Lower lobe of right lung (tissue), 2 donors: ENCODE measurements around the gene CTCFL. TPM values are rescaled to one million over a fixed set of nuclear protein-coding genes. Genes with fewer than 3 reads are reported as not detected.

Experiments
- ATAC-seq, 2 donors: fragments of 200-7000 bp; cut with Tn5 transposase; one replicate each; pipeline ENCODE4 v1.9.1; 2020 to 2022; ENCODE audit warnings: mild to moderate bottlenecking in 2 of 2, moderate library complexity in 2 of 2
- DNase-seq: peaks from one replicate; pipeline ENCODE4 v3.0.0-alpha.2; 2020
- H3K27ac ChIP-seq: fragments of 200-600 bp; one replicate; pipeline ENCODE4 v1.8.0; 2022
- H3K27me3 ChIP-seq: fragments of 200-600 bp; one replicate; pipeline ENCODE4 v1.8.0; 2022; ENCODE audit warnings: low read depth
- H3K36me3 ChIP-seq: fragments of 200-600 bp; one replicate; pipeline ENCODE4 v1.8.0; 2022; ENCODE audit warnings: mild to moderate bottlenecking
- H3K4me1 ChIP-seq: fragments of 200-600 bp; one replicate; pipeline ENCODE4 v1.8.0; 2022
- H3K4me3 ChIP-seq: fragments of 200-600 bp; one replicate; pipeline ENCODE4 v1.8.0; 2022; ENCODE audit warnings: mild to moderate bottlenecking
- H3K9me3 ChIP-seq: fragments of 200-600 bp; one replicate; pipeline ENCODE4 v1.8.0; 2022
- CTCF ChIP-seq: fragments of 200-600 bp; IDR thresholded peaks from one replicate; pipeline ENCODE4 v1.8.0; 2022; ENCODE audit warnings: antibody characterized with exemption, mild to moderate bottlenecking
- intact Hi-C: fragments of 100-400 bp; cut with DNase I; formaldehyde crosslinking; loops from one replicate; pipeline ENCODE4 v1.11.0; 2022
- long read RNA-seq: library from polyadenylated mRNA; unstranded; transcript quantifications from one replicate; pipeline ENCODE4 v2.0.0, GENCODE V29; 2021
- total RNA-seq: library from RNA; stranded (reverse); fragmentation: NEBNext Ultra II Directional; extraction: Animal tissue kit (Norgen Biotek cat#: 25700); gene quantifications from one replicate; pipeline ENCODE4 v1.2.1, GENCODE V29; 2021
- donor health status: DM: no; HTN: yes; CAD: no; lungs with severe emphysema.

The CTCFL gene
- total RNA-seq = not detected
- long read RNA-seq = 0 reads

GRCh38 chr20:57524511-57525176, at the start of gene CTCFL:
Gene CTCFL (minus strand): TSS chr20:57525140. CDS start chr20:57524205, 935 bp downstream.
- TF ChIP-seq CTCF = no peak
- DNase-seq (no peak), ATAC-seq (no peak)
- Histone ChIP-seq H3K36me3 (no peaks in the 10 kb centered on the region), H3K9me3 (no peaks in the 10 kb centered on the region), H3K27me3 (no peaks in the 10 kb centered on the region), H3K4me1 (no peaks in the 10 kb centered on the region), H3K4me3 (no peak within 1 kb of the TSS), H3K27ac (no peak within 1 kb of the TSS)
- intact Hi-C loops = no loop called here

- Histone ChIP-seq H3K9me3 (no peaks in the 10 kb centered on the region), H3K4me1 (no peaks in the 10 kb centered on the region), H3K27ac (no peak overlapping the region), H3K27me3 (peaks cover 16% of the 10 kb centered on the region), H3K36me3 (no peaks in the 10 kb centered on the region), H3K4me3 (no peak overlapping the region)
- intact Hi-C loops = no loop called here
- DNase-seq (no peak), ATAC-seq (no peak)
- TF ChIP-seq CTCF = peak; percentile 23
Measured at GRCh38 chr20:57573894-57574293, 49.0 kb upstream of the CTCFL start.

- no peak for DNase-seq
- TF ChIP-seq CTCF = no peak
- ATAC-seq = no peak
Measured at GRCh38 chr20:57573242-57573641, 48.3 kb upstream of the CTCFL start.

GRCh38 chr20:57571782-57572416, 47.0 kb upstream of the CTCFL start:
- ATAC-seq = no peak
- no peak overlapping the region for H3K27ac ChIP-seq
- H3K4me1 ChIP-seq = no peaks in the 10 kb centered on the region
- intact Hi-C loops = no loop called here
- no peaks in the 10 kb centered on the region for H3K27me3 ChIP-seq
- no peaks in the 10 kb centered on the region for H3K36me3 ChIP-seq
- no peak for TF ChIP-seq CTCF
- DNase-seq = no peak
- no peak overlapping the region for H3K4me3 ChIP-seq
- H3K9me3 ChIP-seq = no peaks in the 10 kb centered on the region

More at GRCh38 chr20:57573242-57573641, 48.3 kb upstream of the CTCFL start:
- H3K9me3 ChIP-seq = no peaks in the 10 kb centered on the region
- intact Hi-C loops = no loop called here
- H3K4me1 ChIP-seq = no peaks in the 10 kb centered on the region
- H3K4me3 ChIP-seq = no peak overlapping the region
- H3K27ac ChIP-seq = no peak overlapping the region
- peaks cover 9% of the 10 kb centered on the region for H3K27me3 ChIP-seq
- no peaks in the 10 kb centered on the region for H3K36me3 ChIP-seq

- no peak for DNase-seq
- intact Hi-C loops = no loop called here
- ATAC-seq = no peak
- no peak overlapping the region for H3K27ac ChIP-seq
- H3K36me3 ChIP-seq = no peaks in the 10 kb centered on the region
- H3K9me3 ChIP-seq = no peaks in the 10 kb centered on the region
- no peaks in the 10 kb centered on the region for H3K27me3 ChIP-seq
- H3K4me1 ChIP-seq = no peaks in the 10 kb centered on the region
- no peak for TF ChIP-seq CTCF
- H3K4me3 ChIP-seq = no peak overlapping the region
Measured at GRCh38 chr20:57570920-57571319, 46.0 kb upstream of the CTCFL start.
